ENCODE measurements around the gene NCOA4.

DNA sequence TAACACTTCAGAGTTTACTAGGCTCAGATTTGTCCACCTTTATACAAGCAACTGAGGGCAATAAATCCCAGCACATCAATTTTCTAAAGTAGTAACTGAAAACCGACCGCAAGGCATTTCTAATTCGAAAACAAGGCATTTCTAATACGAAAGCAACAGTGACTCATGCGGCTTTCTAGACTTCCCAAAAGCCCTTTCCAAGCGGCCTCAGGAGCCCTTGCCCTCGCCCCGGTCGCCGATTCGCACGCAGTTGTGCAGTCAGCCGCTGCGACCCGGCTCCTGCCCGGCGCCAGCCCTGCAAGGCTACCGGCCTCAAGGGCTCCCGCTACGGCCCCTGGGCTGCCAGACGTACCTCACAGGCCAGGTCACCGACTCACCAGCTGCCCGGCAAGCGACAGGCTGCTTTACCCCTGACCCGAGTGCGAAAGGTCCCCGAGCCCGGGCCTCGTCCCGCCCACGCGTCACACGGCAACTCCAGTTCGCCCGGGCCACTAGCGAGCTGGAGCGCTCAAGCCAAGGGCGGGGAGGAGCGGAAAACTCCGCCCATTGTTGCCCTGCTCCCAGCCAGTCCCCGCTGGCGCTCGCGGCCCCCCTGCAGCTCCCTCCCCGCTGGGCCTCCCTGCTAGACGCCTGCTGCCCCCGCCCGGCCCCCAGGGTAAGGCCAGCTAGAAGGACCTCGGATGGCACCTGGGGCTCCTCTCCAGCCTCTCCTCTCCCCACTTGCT is 7.3 kb downstream of the NCOA4 start:
- no peak for TF ChIP-seq REST (IDR thresholded peaks at IDR 0.05; ENCODE audit: insufficient read depth in 1 of 2, low read depth in 2 of 2, low read length in 2 of 2)
- peak; percentile 93 for TF ChIP-seq FOXP2 (optimal IDR thresholded peaks at IDR 0.05; ENCODE audit: borderline replicate concordance, extremely low read depth, extremely low read length, insufficient read depth)
- TF ChIP-seq SIN3A (IDR thresholded peaks at IDR 0.05; ENCODE audit: borderline replicate concordance, insufficient read depth, low read length): no peak
- no peak for TF ChIP-seq POLR2AphosphoS5 (IDR thresholded peaks at IDR 0.05; ENCODE audit: low read depth, low read length)
